SK-N-SH (cell line): ENCODE data around the gene C1QTNF8.

Experiments used
- CHD2 ChIP-seq: fragments of 150-350 bp; IDR thresholded peaks from 2 replicates; pipeline ENCODE4 v1.6.1; 2018; ENCODE audit warnings: low read length; ENCODE audit not compliant: partially characterized antibody
- ELF1 ChIP-seq: IDR thresholded peaks from 2 replicates; pipeline ENCODE4 v1.4.0; 2012
- FOSL2 ChIP-seq: IDR thresholded peaks from 2 replicates; pipeline ENCODE4 v1.4.0; 2012; ENCODE audit warnings: low read depth, mild to moderate bottlenecking, moderate library complexity, borderline replicate concordance
- RCOR1 ChIP-seq: fragments of 150-350 bp; IDR thresholded peaks from 2 replicates; pipeline ENCODE4 v1.6.1; 2017; ENCODE audit warnings: antibody characterized with exemption, low read length
- RFX5 ChIP-seq: IDR thresholded peaks from 2 replicates; pipeline ENCODE4 v1.6.1; 2012; ENCODE audit warnings: mild to moderate bottlenecking, improper control_type of control experiment, low read length
- TF ChIP-seq, protein P1 (sequence below): fragments of 200-600 bp; sonication (generic); IDR thresholded peaks from 2 replicates; pipeline ENCODE4 v1.6.1; 2017; ENCODE audit warnings: antibody characterized with exemption, mild to moderate bottlenecking, moderate library complexity
- TF ChIP-seq, protein P2 (sequence below): IDR thresholded peaks from 2 replicates; pipeline ENCODE4 v1.4.0; 2012; ENCODE audit warnings: low read depth, borderline replicate concordance
- TF ChIP-seq, protein P3 (sequence below): IDR thresholded peaks from 2 replicates; pipeline ENCODE4 v1.6.1; 2012; ENCODE audit warnings: mild to moderate bottlenecking, low read depth, low read length, moderate library complexity

DNA sequence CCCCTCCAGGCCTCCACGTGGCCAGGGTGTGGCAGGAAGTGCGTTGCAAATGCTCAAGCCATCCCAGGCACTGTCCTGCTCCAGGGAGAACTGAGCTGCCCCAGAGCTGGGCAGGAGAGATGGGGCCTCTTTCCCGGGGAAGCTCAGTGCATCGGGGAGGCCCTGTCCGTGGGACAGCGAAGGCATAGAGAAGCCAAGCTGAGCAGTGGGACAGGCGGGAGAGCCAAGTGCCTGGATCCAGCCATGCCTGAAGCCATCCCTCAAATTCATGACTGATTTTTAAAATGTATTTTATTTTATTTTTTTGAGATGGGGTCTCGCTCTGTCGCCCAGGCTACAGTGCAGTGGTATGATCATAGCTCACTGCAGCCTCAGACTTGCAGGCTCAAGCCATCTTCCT lies 48.9 kb downstream of the C1QTNF8 start:
- no peak for TF ChIP-seq ELF1
- TF ChIP-seq, protein P1, sequence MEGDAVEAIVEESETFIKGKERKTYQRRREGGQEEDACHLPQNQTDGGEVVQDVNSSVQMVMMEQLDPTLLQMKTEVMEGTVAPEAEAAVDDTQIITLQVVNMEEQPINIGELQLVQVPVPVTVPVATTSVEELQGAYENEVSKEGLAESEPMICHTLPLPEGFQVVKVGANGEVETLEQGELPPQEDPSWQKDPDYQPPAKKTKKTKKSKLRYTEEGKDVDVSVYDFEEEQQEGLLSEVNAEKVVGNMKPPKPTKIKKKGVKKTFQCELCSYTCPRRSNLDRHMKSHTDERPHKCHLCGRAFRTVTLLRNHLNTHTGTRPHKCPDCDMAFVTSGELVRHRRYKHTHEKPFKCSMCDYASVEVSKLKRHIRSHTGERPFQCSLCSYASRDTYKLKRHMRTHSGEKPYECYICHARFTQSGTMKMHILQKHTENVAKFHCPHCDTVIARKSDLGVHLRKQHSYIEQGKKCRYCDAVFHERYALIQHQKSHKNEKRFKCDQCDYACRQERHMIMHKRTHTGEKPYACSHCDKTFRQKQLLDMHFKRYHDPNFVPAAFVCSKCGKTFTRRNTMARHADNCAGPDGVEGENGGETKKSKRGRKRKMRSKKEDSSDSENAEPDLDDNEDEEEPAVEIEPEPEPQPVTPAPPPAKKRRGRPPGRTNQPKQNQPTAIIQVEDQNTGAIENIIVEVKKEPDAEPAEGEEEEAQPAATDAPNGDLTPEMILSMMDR, result no peak
- TF ChIP-seq, protein P2, sequence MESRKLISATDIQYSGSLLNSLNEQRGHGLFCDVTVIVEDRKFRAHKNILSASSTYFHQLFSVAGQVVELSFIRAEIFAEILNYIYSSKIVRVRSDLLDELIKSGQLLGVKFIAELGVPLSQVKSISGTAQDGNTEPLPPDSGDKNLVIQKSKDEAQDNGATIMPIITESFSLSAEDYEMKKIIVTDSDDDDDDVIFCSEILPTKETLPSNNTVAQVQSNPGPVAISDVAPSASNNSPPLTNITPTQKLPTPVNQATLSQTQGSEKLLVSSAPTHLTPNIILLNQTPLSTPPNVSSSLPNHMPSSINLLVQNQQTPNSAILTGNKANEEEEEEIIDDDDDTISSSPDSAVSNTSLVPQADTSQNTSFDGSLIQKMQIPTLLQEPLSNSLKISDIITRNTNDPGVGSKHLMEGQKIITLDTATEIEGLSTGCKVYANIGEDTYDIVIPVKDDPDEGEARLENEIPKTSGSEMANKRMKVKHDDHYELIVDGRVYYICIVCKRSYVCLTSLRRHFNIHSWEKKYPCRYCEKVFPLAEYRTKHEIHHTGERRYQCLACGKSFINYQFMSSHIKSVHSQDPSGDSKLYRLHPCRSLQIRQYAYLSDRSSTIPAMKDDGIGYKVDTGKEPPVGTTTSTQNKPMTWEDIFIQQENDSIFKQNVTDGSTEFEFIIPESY, result no peak
- TF ChIP-seq CHD2, result no peak
- TF ChIP-seq, protein P3, sequence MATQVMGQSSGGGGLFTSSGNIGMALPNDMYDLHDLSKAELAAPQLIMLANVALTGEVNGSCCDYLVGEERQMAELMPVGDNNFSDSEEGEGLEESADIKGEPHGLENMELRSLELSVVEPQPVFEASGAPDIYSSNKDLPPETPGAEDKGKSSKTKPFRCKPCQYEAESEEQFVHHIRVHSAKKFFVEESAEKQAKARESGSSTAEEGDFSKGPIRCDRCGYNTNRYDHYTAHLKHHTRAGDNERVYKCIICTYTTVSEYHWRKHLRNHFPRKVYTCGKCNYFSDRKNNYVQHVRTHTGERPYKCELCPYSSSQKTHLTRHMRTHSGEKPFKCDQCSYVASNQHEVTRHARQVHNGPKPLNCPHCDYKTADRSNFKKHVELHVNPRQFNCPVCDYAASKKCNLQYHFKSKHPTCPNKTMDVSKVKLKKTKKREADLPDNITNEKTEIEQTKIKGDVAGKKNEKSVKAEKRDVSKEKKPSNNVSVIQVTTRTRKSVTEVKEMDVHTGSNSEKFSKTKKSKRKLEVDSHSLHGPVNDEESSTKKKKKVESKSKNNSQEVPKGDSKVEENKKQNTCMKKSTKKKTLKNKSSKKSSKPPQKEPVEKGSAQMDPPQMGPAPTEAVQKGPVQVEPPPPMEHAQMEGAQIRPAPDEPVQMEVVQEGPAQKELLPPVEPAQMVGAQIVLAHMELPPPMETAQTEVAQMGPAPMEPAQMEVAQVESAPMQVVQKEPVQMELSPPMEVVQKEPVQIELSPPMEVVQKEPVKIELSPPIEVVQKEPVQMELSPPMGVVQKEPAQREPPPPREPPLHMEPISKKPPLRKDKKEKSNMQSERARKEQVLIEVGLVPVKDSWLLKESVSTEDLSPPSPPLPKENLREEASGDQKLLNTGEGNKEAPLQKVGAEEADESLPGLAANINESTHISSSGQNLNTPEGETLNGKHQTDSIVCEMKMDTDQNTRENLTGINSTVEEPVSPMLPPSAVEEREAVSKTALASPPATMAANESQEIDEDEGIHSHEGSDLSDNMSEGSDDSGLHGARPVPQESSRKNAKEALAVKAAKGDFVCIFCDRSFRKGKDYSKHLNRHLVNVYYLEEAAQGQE, result no peak
- no peak for TF ChIP-seq RFX5
- no peak for TF ChIP-seq FOSL2
- TF ChIP-seq RCOR1, result no peak
